Activated CD8-positive, alpha-beta memory T cell treated with anti-CD3 and anti-CD28 coated beads, Interleukin-2, amount 50 U/mL, for 24 hours (primary cell): ENCODE results near the gene SBF1.

Experiments
- DNase-seq: peaks from one replicate; pipeline ENCODE4 v3.0.0-alpha.2; 2020; ENCODE audit errors: extremely low read depth

SBF1 gene

GRCh38 chr22:50483977-50484853 is 9.4 kb upstream of the SBF1 start:
- no peak for DNase-seq

- DNase-seq = no peak
Measured at GRCh38 chr22:50483556-50483955, 8.7 kb upstream of the SBF1 start.

DNA sequence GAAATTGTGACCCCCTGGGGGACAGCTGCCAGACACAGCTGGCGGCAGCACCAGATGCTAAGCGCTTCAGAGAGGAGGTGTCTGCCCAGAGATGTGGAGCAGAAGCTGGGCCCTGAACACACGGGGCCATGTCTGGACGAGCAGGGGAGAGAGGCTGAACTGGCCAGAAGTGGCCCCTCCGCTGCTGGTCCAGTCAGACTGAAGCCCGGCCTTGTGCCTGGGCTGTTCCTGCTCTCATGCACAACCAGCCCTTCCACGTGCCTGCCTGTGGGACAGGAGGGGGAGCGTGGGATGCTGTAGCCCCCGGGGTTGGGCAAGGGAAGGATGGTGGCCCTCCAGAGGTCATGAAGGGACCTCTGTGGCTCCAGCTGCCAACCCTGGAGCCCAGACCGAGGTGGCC is 8.3 kb upstream of the SBF1 start:
- no peak for DNase-seq

- DNase-seq = no peak
Measured at GRCh38 chr22:50482107-50483074, 7.6 kb upstream of the SBF1 start.

DNA sequence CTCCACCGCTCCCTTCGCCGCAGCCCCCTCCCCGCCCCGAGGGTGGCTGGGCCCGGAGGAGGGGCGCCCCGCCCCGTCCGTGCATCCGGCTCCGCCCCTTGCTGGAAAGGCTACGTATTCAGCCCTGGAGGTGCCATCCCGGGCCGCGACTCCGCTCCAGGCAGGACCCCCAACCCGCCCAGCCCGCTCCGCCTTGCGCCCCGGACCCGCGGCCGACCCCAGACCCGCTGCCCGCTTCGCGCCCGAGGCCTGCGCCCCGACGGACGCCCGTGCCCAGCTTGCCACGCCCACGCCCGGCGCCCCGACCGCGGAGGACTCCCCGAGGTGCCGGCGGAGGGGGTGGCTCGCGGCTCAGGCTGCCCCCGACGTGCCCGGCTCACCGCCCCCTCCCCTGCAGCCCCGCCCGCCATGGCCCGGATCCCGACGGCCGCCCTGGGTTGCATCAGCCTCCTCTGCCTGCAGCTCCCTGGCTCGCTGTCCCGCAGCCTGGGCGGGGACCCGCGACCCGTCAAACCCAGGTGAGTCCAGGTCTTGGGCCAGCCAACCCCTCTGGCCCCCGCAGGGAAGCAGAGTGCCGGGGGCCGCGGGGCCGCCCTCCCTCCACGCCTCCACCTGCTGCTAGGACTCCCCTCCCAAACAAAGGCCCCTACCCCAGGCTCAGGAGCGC is 6.7 kb upstream of the SBF1 start, which contains the start of gene ADM2:
ADM2 (plus strand) TSS at position 104 of the 667 bp plus-strand sequence; CDS start at position 409, 305 bp downstream.
- DNase-seq = no peak

DNA sequence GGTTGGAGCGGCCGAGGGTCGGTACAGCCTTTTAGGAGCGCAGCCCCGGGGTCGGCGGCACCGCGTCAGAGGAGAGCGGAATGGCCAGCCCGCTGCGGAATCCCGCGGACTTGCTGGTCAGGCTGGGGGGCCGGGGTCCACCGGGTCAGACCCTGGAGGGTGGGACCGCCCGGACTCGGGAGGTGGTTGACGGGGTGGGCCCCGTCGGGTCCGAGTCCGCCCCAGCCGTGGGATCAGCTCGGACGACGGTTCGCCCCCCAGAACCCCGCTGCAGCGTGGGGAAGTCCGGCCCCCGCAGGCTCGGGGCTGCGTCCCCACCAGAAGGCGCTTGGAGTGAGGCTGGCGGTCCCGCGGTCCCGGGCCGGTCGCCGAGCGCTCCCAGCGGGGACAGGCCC is 6.2 kb upstream of the SBF1 start:
- no peak for DNase-seq

DNA sequence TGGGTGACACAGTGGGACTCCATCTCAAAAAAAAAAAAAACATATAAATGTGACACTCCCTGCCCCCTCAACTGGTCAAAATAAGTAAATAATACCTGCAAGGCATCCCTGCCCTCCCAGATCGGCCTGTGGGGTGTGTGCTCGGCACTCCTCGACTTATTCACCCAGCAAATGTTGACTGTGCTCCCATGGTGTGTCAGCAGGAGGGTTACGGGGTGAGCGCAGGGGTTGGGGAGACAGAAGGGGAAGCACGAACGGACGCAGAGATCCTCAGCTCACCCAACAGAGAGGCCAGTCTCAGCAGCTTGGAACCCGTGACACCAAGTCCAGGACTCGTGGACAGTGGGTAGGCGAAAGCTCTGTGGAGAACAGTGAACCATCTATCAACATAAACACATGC is 4.9 kb upstream of the SBF1 start:
- DNase-seq = no peak

- DNase-seq = no peak
Measured at GRCh38 chr22:50477923-50478322, 3.1 kb upstream of the SBF1 start.

GRCh38 chr22:50476868-50477267 is 2.0 kb upstream of the SBF1 start:
- no peak for DNase-seq

GRCh38 chr22:50475652-50476002 is 792 bp upstream of the SBF1 start:
- no peak for DNase-seq

DNA sequence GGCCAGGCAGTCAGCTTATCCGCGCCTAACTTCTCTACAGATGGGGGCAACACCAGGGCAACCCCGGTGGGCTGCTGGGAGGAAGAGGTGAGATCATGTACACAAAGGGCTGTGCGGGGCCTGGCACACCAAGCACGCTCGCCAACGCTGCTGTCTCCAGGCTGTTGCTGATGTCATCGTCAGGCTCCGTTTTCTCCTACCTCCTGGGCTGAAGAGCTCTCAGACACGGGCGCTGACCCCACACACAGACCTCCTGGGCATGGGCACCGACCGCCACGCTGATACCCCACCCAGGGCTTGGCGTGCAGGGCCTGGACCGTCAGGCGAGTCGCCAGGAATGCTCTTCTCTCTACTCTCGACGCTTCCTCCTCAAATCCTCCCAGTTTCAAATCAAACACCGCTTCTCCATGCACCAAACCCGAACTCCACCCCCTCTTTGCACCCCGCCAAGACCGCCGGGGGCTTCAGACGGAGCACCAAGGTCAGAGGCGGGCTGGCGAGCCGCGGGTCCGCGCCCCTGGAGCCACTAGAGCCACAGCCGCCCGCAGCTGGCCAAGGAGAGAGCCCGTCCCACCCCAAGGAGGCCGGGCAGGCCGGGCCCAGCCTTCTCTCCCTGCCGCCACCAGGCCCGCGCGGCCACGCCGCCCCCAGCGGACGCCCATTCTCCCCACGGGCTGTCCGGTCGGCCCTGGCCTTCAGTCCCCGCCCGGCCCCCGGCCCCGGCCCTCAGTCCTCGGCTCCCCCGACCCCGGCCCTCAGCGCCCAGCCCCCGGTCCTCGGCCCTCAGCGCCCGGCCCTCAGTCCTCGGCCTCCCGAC is 772 bp downstream of the SBF1 start:
- no peak for DNase-seq

DNA sequence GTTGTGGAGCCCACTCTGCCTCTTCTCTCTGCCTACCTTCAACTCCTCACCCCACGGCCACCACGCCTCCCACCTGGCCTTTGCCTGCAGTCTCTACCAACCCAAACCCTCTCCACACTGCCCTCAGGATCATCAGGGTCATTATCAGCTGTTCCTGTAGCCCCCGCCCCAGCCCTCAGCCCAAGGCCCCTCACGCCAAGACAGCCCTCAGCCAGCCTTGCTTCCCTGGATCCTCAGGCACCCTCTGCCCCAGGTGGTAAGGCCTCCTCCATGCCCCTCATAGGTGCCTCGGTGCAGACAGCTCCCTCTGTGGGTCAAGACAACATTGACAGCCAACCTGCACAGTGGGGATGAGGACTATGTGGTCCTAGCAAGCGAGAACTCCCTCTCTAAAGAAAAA is 1.7 kb downstream of the SBF1 start:
- DNase-seq = no peak

DNA sequence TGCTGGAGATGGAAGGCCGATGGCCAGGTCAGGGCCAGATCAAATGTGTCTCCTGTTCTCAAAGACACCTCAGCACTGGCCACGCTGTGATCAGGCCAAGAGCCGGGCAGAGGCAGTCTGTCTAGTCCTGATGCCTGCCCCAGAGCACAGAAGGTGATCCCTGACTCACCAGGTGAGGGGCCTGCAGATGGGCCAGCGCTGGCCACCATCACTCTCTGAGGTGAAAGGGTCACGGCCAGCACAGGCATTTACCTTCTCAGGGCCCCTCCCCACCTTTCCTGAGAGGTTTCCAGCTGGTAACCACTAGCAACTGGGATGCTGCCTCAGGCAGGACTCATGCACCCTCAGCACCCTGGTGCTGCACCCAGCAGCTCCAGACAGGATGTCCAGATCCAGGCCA is 2.9 kb downstream of the SBF1 start:
- DNase-seq = no peak

- DNase-seq = no peak
Measured at GRCh38 chr22:50471197-50471847, 3.5 kb downstream of the SBF1 start.

DNA sequence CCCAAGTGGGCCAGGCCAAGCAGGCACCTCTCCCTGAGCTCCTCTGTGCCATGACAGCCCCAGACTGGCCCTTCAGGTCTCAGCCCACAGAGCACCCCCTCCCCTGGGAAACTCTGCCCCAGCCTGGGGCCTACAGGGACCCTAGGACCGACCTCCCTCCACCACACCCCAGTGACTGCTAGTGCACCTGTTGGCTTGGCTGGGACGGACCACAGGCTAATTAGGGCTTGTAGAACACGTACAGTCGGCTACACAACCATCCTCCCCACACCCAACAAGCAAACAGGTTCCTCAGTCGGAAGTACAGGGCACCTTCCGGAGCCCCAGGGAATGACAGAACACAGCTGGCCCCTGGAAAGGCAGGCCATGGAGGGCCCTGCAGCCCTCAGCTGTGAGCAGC is 4.3 kb downstream of the SBF1 start:
- no peak for DNase-seq

GRCh38 chr22:50469377-50470305 is 5.2 kb downstream of the SBF1 start:
- DNase-seq = peak; percentile 88

GRCh38 chr22:50468626-50469025 is 6.2 kb downstream of the SBF1 start:
- DNase-seq = no peak

GRCh38 chr22:50467773-50468440 is 6.9 kb downstream of the SBF1 start:
- DNase-seq = no peak

- DNase-seq = no peak
Measured at GRCh38 chr22:50467341-50467740, 7.5 kb downstream of the SBF1 start.
